Measurements from ENCODE around the gene CAPN11. TPM values are rescaled to one million over a fixed set of nuclear protein-coding genes. Genes with fewer than 3 reads are reported as not detected.

Gene CAPN11
- total and polyA plus RNA-seq, 9 of the 15 experiments (the other 6 are each of a cell fraction or from before 2014, with no cell fraction given): 0.03 to 0.61 (median 0.17) TPM; not detected in 1

GRCh38 chr6:44131892-44132291 is 26.7 kb upstream of the CAPN11 start:
- no peak for DNase-seq (ENCODE audit: extremely low read depth in 1 of 4, low spot score in 3 of 4)
- 70% methylated on average over 2 of the region's 2 CpGs for WGBS (ENCODE audit: insufficient coverage, low coverage, missing lambda C conversion rate)
- Histone ChIP-seq H3K4me2 (ENCODE audit: insufficient read depth, low read length) (0 out of 2 replicates have a peak overlapping the region, but pooled peaks have one; percentile 87), H3K4me3 (no peak overlapping the region), H4K20me1 (replicated peaks; ENCODE audit: control insufficient read depth, insufficient read depth, low read length) (no peaks in the 10 kb centered on the region), H2AFZ (ENCODE audit: low read depth, low read length) (no peak overlapping the region), H3K27me3 (ENCODE audit: control insufficient read depth in 2 of 2, insufficient read depth in 2 of 2, low read length in 2 of 2) (no peaks in the 10 kb centered on the region), H3K36me3 (ENCODE audit: control insufficient read depth, insufficient read depth, low read length) (peaks cover 30% of the 10 kb centered on the region), H3K9me1 (ENCODE audit: control insufficient read depth, insufficient read depth, low read length) (no peaks in the 10 kb centered on the region), H3K27ac (ENCODE audit: extremely low read depth, low read depth, low read length) (no peak overlapping the region), H3K9me3 (replicated peaks; ENCODE audit: control insufficient read depth, insufficient read depth, low read depth, low read length) (no peaks in the 10 kb centered on the region), H3K9ac (ENCODE audit: insufficient read depth in 1 of 2, low read depth in 2 of 2, low read length in 2 of 2) (peak overlapping the region in 1 of 2 experiments; percentile 61; a peak in 1 of 4 replicates), H3K4me1 (replicated peaks in 1 of 2; ENCODE audit: control insufficient read depth in 2 of 2, insufficient read depth in 2 of 2, low read length in 2 of 2) (peaks cover 57 to 81% of the 10 kb centered on the region in 2 experiments), H3K79me2 (ENCODE audit: control insufficient read depth, insufficient read depth, low read length) (peaks cover 75% of the 10 kb centered on the region)
- TF ChIP-seq GATAD2A (IDR thresholded peaks at IDR 0.05): no peak
- TF ChIP-seq CSDE1 (IDR thresholded peaks at IDR 0.05): no peak
- TF ChIP-seq, protein P1, sequence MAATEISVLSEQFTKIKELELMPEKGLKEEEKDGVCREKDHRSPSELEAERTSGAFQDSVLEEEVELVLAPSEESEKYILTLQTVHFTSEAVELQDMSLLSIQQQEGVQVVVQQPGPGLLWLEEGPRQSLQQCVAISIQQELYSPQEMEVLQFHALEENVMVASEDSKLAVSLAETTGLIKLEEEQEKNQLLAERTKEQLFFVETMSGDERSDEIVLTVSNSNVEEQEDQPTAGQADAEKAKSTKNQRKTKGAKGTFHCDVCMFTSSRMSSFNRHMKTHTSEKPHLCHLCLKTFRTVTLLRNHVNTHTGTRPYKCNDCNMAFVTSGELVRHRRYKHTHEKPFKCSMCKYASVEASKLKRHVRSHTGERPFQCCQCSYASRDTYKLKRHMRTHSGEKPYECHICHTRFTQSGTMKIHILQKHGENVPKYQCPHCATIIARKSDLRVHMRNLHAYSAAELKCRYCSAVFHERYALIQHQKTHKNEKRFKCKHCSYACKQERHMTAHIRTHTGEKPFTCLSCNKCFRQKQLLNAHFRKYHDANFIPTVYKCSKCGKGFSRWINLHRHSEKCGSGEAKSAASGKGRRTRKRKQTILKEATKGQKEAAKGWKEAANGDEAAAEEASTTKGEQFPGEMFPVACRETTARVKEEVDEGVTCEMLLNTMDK (IDR thresholded peaks at IDR 0.05; ENCODE audit: borderline replicate concordance, insufficient read depth, low read depth, low read length, poor library complexity, severe bottlenecking): no peak
- TF ChIP-seq WHSC1 (IDR thresholded peaks at IDR 0.05; ENCODE audit: low read length): peak; percentile 89
- TF ChIP-seq ZNF766 (CRISPR knock-in tag; conservative IDR thresholded peaks at IDR 0.05): no peak
- TF ChIP-seq FOXK2 (conservative IDR thresholded peaks at IDR 0.05 in 1 of 2, IDR thresholded peaks at IDR 0.05 in 1 of 2; ENCODE audit: low read depth in 2 of 2): no peak
- no peak for TF ChIP-seq NFATC3 (IDR thresholded peaks at IDR 0.05)
- 0 out of 2 replicates have a peak, but pooled peaks have one; percentile 26 for TF ChIP-seq ZNF583 (CRISPR knock-in tag; IDR thresholded peaks at IDR 0.05)
- TF ChIP-seq, protein P2, sequence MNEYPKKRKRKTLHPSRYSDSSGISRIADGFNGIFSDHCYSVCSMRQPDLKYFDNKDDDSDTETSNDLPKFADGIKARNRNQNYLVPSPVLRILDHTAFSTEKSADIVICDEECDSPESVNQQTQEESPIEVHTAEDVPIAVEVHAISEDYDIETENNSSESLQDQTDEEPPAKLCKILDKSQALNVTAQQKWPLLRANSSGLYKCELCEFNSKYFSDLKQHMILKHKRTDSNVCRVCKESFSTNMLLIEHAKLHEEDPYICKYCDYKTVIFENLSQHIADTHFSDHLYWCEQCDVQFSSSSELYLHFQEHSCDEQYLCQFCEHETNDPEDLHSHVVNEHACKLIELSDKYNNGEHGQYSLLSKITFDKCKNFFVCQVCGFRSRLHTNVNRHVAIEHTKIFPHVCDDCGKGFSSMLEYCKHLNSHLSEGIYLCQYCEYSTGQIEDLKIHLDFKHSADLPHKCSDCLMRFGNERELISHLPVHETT (CRISPR knock-in tag; conservative IDR thresholded peaks at IDR 0.05 in 1 of 2, IDR thresholded peaks at IDR 0.05 in 1 of 2): no peak
- TF ChIP-seq RNF219 (CRISPR knock-in tag; IDR thresholded peaks at IDR 0.05): no peak
- no peak for TF ChIP-seq POLR2H (tag; IDR thresholded peaks at IDR 0.05; ENCODE audit: low read depth)
- ChIA-PET CTCF (ENCODE audit: low intra/inter-chr PET ratio) (no interaction called here), POLR2A (interaction anchor here (0.6 to 5.0 kb wide), 14 partner anchors 9 to 399 kb away, joined by 3 to 29 read pairs (median 3); partner anchors contain the start of gene HSP90AB1)
- no TSS peak for BruUV-seq (replicated peaks)
- in situ Hi-C loops (cut with MboI): no loop called here
- intact Hi-C loops (cut with micrococcal nuclease): no loop called here
- no peak for ATAC-seq
- FAIRE-seq: no peak

All from K562 (cell line).